H1 (cell line): Measurements from ENCODE around the gene CAPS. TPM values are rescaled to one million over a fixed set of nuclear protein-coding genes. Genes with fewer than 3 reads are reported as not detected.

ENCODE experiments used
- CTCF ChIA-PET: fragments of 300-600 bp; sonication (Branson Sonifier 250); formaldehyde crosslinking; loops from one replicate; lab custom pipeline; 2021; ENCODE audit not compliant: partially characterized antibody; lab: Charles Lee
- POLR2A ChIA-PET: fragments of 300-600 bp; sonication (Branson Sonifier 250); formaldehyde crosslinking; loops from one replicate; lab custom pipeline; 2021; ENCODE audit warnings: inconsistent platforms; ENCODE audit not compliant: partially characterized antibody; lab: Charles Lee
- DNase-seq, 2 experiments: peaks; one replicate each; pipeline versions ENCODE4 v3.0.0 to v3.0.0-alpha.2; 2010 to 2022; ENCODE audit warnings: low spot score in 2 of 2, low read depth in 1 of 2, mixed read lengths in 1 of 2
- FAIRE-seq: peaks from 2 replicates; lab custom pipeline; 2011; peaks lifted over from hg19 to GRCh38; lab: Jason Lieb, UNC
- H2AFZ ChIP-seq: 2 replicates; pipeline ENCODE4 v1.8.1; 2012; ENCODE audit warnings: low read length, inconsistent platforms
- H2AK5ac ChIP-seq: 2 replicates; pipeline ENCODE4 v1.6.1; 2013; ENCODE audit warnings: low read depth, low read length
- H2BK120ac ChIP-seq: replicated peaks from 2 replicates; pipeline ENCODE3; 2013; ENCODE audit warnings: low read depth, low read length, inconsistent platforms
- H2BK12ac ChIP-seq: 2 replicates; pipeline ENCODE4 v1.6.1; 2013; ENCODE audit warnings: low read depth, low read length
- H2BK15ac ChIP-seq: 2 replicates; pipeline ENCODE4 v1.6.1; 2013; ENCODE audit warnings: low read length
- H2BK20ac ChIP-seq: 2 replicates; pipeline ENCODE4 v1.6.1; 2013; ENCODE audit warnings: low read length
- H2BK5ac ChIP-seq: 2 replicates; pipeline ENCODE4 v1.6.1; 2013; ENCODE audit warnings: low read depth, low read length
- H3K14ac ChIP-seq: 2 replicates; pipeline ENCODE4 v1.6.1; 2013; ENCODE audit warnings: inconsistent platforms; ENCODE audit not compliant: insufficient read length
- H3K18ac ChIP-seq: 2 replicates; pipeline ENCODE4 v1.6.1; 2013; ENCODE audit warnings: low read length; ENCODE audit errors: extremely low read depth
- H3K23ac ChIP-seq: 2 replicates; pipeline ENCODE4 v1.6.1; 2013; ENCODE audit warnings: inconsistent platforms; ENCODE audit not compliant: insufficient read length
- H3K23me2 ChIP-seq: 2 replicates; pipeline ENCODE4 v1.6.1; 2013; ENCODE audit warnings: low read depth, low read length
- H3K27ac ChIP-seq: 2 replicates; pipeline ENCODE4 v1.6.1; 2011; ENCODE audit warnings: low read depth, low read length, inconsistent platforms
- H3K27me3 ChIP-seq, 4 experiments: replicated peaks in 1 of 4; 1 replicate in 1 of 4; 2 replicates in 3 of 4; pipeline versions ENCODE4 v1.6.1 to v1.8.1; 2011 to 2013; ENCODE audit warnings: low read length in 3 of 4, mild to moderate bottlenecking in 3 of 4, inconsistent platforms in 2 of 4, mixed read lengths in 2 of 4, moderate library complexity in 1 of 4; ENCODE audit not compliant: control insufficient read depth in 3 of 4, insufficient read depth in 3 of 4; ENCODE audit errors: extremely low read depth in 1 of 4
- H3K36me3 ChIP-seq, 4 experiments: 2 replicates each; pipeline versions ENCODE4 v1.6.1 to v1.8.1; 2011 to 2013; ENCODE audit warnings: mild to moderate bottlenecking in 4 of 4, low read length in 3 of 4, moderate library complexity in 2 of 4, control low read depth in 1 of 4, inconsistent platforms in 1 of 4; ENCODE audit not compliant: insufficient read depth in 4 of 4, control insufficient read depth in 2 of 4
- H3K4ac ChIP-seq: replicated peaks from 2 replicates; pipeline ENCODE3; 2013; ENCODE audit warnings: low read length, low read depth, mixed read lengths, inconsistent platforms; ENCODE audit not compliant: insufficient read length
- H3K4me1 ChIP-seq, 4 experiments: replicated peaks in 1 of 4; 1 replicate in 1 of 4; 2 replicates in 3 of 4; pipeline versions ENCODE4 v1.6.1 to v1.8.1; 2011 to 2013; ENCODE audit warnings: low read length in 3 of 4, inconsistent platforms in 2 of 4, mixed read lengths in 1 of 4; ENCODE audit not compliant: insufficient read depth in 4 of 4, control insufficient read depth in 3 of 4
- H3K4me2 ChIP-seq, 2 experiments: 2 replicates each; pipeline versions ENCODE4 v1.6.1 to v1.8.1; 2011 to 2013; ENCODE audit warnings: low read depth in 2 of 2, low read length in 2 of 2, control low read depth in 1 of 2, inconsistent platforms in 1 of 2, mild to moderate bottlenecking in 1 of 2; ENCODE audit not compliant: insufficient read depth in 1 of 2
- H3K4me3 ChIP-seq, 4 experiments: fragments of 200-600, 300-600 bp in 1 of 4; sonication (generic), shearing (Covaris generic), sonication (Bioruptor Twin) in 1 of 4; 2 replicates each; pipeline versions ENCODE4 v1.5.1 to v1.8.1; 2011 to 2016; ENCODE audit warnings: low read length in 4 of 4, low read depth in 3 of 4, control low read depth in 2 of 4, inconsistent platforms in 2 of 4, mild to moderate bottlenecking in 2 of 4, mixed read lengths in 1 of 4, moderate library complexity in 1 of 4; ENCODE audit not compliant: insufficient read depth in 2 of 4; ENCODE audit errors: extremely low read depth in 1 of 4
- H3K56ac ChIP-seq: replicated peaks from 2 replicates; pipeline ENCODE3; 2013; ENCODE audit warnings: low read depth, mild to moderate bottlenecking, mixed read lengths, low read length, inconsistent platforms; ENCODE audit not compliant: insufficient read length
- H3K79me1 ChIP-seq: 2 replicates; pipeline ENCODE4 v1.6.1; 2013; ENCODE audit warnings: low read depth, low read length, control low read depth
- H3K79me2 ChIP-seq, 2 experiments: 2 replicates each; pipeline versions ENCODE4 v1.6.1 to v1.8.1; 2012 to 2013; ENCODE audit warnings: low read length in 2 of 2, mild to moderate bottlenecking in 2 of 2, inconsistent platforms in 1 of 2; ENCODE audit not compliant: insufficient read depth in 2 of 2, control insufficient read depth in 1 of 2
- H3K9ac ChIP-seq, 4 experiments: replicated peaks in 1 of 4; 1 replicate in 1 of 4; 2 replicates in 3 of 4; pipeline versions ENCODE4 v1.6.1 to v1.8.1; 2011 to 2013; ENCODE audit warnings: low read depth in 3 of 4, low read length in 3 of 4, control low read depth in 2 of 4, mild to moderate bottlenecking in 2 of 4, moderate library complexity in 2 of 4, inconsistent platforms in 1 of 4; ENCODE audit errors: extremely low read depth in 1 of 4
- H3K9me3 ChIP-seq, 2 experiments: 2 replicates each; pipeline versions ENCODE4 v1.6.1 to v1.8.1; 2012 to 2013; ENCODE audit warnings: mild to moderate bottlenecking in 2 of 2, moderate library complexity in 2 of 2, control low read depth in 1 of 2, inconsistent platforms in 1 of 2, low read depth in 1 of 2, low read length in 1 of 2, mixed read lengths in 1 of 2; ENCODE audit not compliant: insufficient read depth in 2 of 2
- H4K20me1 ChIP-seq, 2 experiments: replicated peaks in 1 of 2; 2 replicates each; pipeline versions ENCODE3 to v1.8.1; 2011 to 2013; ENCODE audit warnings: inconsistent platforms in 2 of 2, low read length in 2 of 2, mild to moderate bottlenecking in 1 of 2; ENCODE audit not compliant: insufficient read depth in 2 of 2, control insufficient read depth in 1 of 2
- H4K5ac ChIP-seq: 2 replicates; pipeline ENCODE4 v1.6.1; 2013; ENCODE audit warnings: low read length, low read depth, mixed read lengths, inconsistent platforms; ENCODE audit not compliant: insufficient read length
- H4K8ac ChIP-seq: 2 replicates; pipeline ENCODE4 v1.8.0; 2013; ENCODE audit warnings: mild to moderate bottlenecking, moderate library complexity, low read length, inconsistent platforms; ENCODE audit not compliant: insufficient read depth; ENCODE audit errors: extremely low read depth
- H4K91ac ChIP-seq: replicated peaks from 2 replicates; pipeline ENCODE3; 2013; ENCODE audit warnings: low read length, mixed read lengths, inconsistent platforms; ENCODE audit not compliant: insufficient read length
- CBX5 ChIP-seq: fragments of 300-800, 300-1000 bp; sonication (generic); IDR thresholded peaks from 2 replicates; pipeline ENCODE4 v1.7.1; 2016; ENCODE audit warnings: antibody characterized with exemption, low read length, low read depth
- E2F6 ChIP-seq: IDR thresholded peaks from 2 replicates; pipeline ENCODE4 v1.6.1; 2012; ENCODE audit warnings: inconsistent platforms
- EZH2 ChIP-seq: fragments of 200-600 bp; sonication (generic); IDR thresholded peaks from 2 replicates; pipeline ENCODE4 v1.7.1; 2012; ENCODE audit warnings: low read depth, mild to moderate bottlenecking, moderate library complexity, low read length, inconsistent platforms; ENCODE audit not compliant: severe bottlenecking
- HDAC2 ChIP-seq, 2 experiments: fragments of 300-600 bp in 1 of 2; sonication (generic) in 1 of 2; IDR thresholded peaks; 2 replicates each; pipeline ENCODE4 v1.6.1; 2011 to 2012; ENCODE audit warnings: low read depth in 2 of 2, low read length in 2 of 2, mild to moderate bottlenecking in 2 of 2, moderate library complexity in 2 of 2, borderline replicate concordance in 1 of 2, inconsistent platforms in 1 of 2
- KDM4A ChIP-seq: IDR thresholded peaks from one replicate; pipeline ENCODE4 v1.7.1; 2012; ENCODE audit warnings: low read depth, mild to moderate bottlenecking, moderate library complexity, low read length, inconsistent platforms; ENCODE audit not compliant: severe bottlenecking
- KDM5A ChIP-seq: fragments of 200-600 bp; IDR thresholded peaks from 2 replicates; pipeline ENCODE4 v1.7.1; 2012; ENCODE audit warnings: mild to moderate bottlenecking, low read length, inconsistent platforms, mixed read lengths
- MAX ChIP-seq: IDR thresholded peaks from 2 replicates; pipeline ENCODE4 v1.6.1; 2012; ENCODE audit warnings: inconsistent platforms
- RFX5 ChIP-seq: IDR thresholded peaks from 2 replicates; pipeline ENCODE4 v1.6.1; 2011; ENCODE audit warnings: low read depth, low read length, improper control_type of control experiment, borderline replicate concordance
- ZNF274 ChIP-seq: IDR thresholded peaks from 2 replicates; pipeline ENCODE4 v1.7.0; 2012; ENCODE audit warnings: low read length, borderline replicate concordance; ENCODE audit errors: extremely low read depth
- WGBS, 2 experiments: shearing (Covaris generic) in 1 of 2; methylation state at CpG; one replicate each; pipeline versions ENCODE4 v1.1.6 to v1.1.7; 2013 to 2015; ENCODE audit warnings: low lambda C conversion rate in 2 of 2, mixed read lengths in 2 of 2, inconsistent platforms in 1 of 2, low coverage in 1 of 2, missing lambda C conversion rate in 1 of 2; ENCODE audit not compliant: insufficient replicate concordance in 2 of 2, insufficient coverage in 1 of 2, insufficient read length in 1 of 2; ENCODE audit errors: extremely low coverage in 1 of 2, missing lambda C conversion rate in 1 of 2; 5-methylcytosine and 5-hydroxymethylcytosine counted together
- polyA plus RNA-seq, 7 experiments: library from polyadenylated mRNA; depleted of rRNA in 3 of 7; stranded (reverse) in 5 of 7; unstranded in 2 of 7; fragments of >200 nt in 5 of 7; fragments of 200-250 nt in 2 of 7; gene quantifications; 1 replicate in 5 of 7; 2 replicates in 1 of 7; 4 replicates in 1 of 7; pipeline versions ENCODE4 v1.2.1 to v1.2.3, GENCODE V29; 2011 to 2013; ENCODE audit warnings: missing spikeins in 2 of 7, mixed read lengths in 2 of 7
- total RNA-seq: library from RNA; stranded (reverse); fragmentation: NEBNext Ultra II Directional; extraction: Animal tissue kit (Norgen Biotek cat#: 25700); gene quantifications from 2 replicates; pipeline ENCODE4 v1.2.1, GENCODE V29; 2021

Gene CAPS
- total and polyA plus RNA-seq, 2 of the 8 experiments (the other 6 are each of a cell fraction or from before 2014, with no cell fraction given), result 2.1 to 2.4 TPM

- H4K5ac ChIP-seq, result no peak overlapping the region
- POLR2A ChIA-PET, result interaction anchor here (1.5 kb wide), 1 partner anchor 15 kb away, joined by 7 read pairs; no protein-coding TSS in a partner anchor
- FAIRE-seq (no peak), DNase-seq (no peak)
- no peak overlapping the region for H2BK120ac ChIP-seq
- H3K18ac ChIP-seq, result no peak overlapping the region
- H3K79me2 ChIP-seq, result no peaks in the 10 kb centered on the region
- H3K27ac ChIP-seq, result no peak overlapping the region
- no peak overlapping the region for H2AK5ac ChIP-seq
- H2BK12ac ChIP-seq, result no peak overlapping the region
- H3K9ac ChIP-seq, result no peak overlapping the region
- H4K20me1 ChIP-seq, result no peaks in the 10 kb centered on the region
- H3K27me3 ChIP-seq, result no peaks in the 10 kb centered on the region
- H2AFZ ChIP-seq, result no peak overlapping the region
- H3K79me1 ChIP-seq, result no peaks in the 10 kb centered on the region
- H3K56ac ChIP-seq, result no peak overlapping the region
- H2BK15ac ChIP-seq, result no peak overlapping the region
- no peak overlapping the region for H4K8ac ChIP-seq
- no peak overlapping the region for H2BK20ac ChIP-seq
- TF ChIP-seq KDM4A, result no peak
- TF ChIP-seq MAX, result no peak
- TF ChIP-seq ZNF274, result no peak
- no peak for TF ChIP-seq CBX5
- TF ChIP-seq HDAC2 (IDR thresholded peaks at IDR 0.05; ENCODE audit: borderline replicate concordance in 1 of 2, low read depth in 2 of 2, low read length in 2 of 2), result no peak
- TF ChIP-seq EZH2, result no peak
- TF ChIP-seq KDM5A, result no peak
- TF ChIP-seq RFX5, result no peak
- TF ChIP-seq E2F6, result no peak
- no peak overlapping the region for H3K23ac ChIP-seq
- no peaks in the 10 kb centered on the region for H3K23me2 ChIP-seq
- no peak overlapping the region for H3K4me2 ChIP-seq
- 83% methylated on average over 8 of the region's 8 CpGs; no CpG with 5 or more reads in 1 of the 2 experiments for WGBS, 2 experiments
- H3K4me1 ChIP-seq, result peaks cover 0 to 17% (median 6%) of the 10 kb centered on the region in 4 experiments; a peak in 6 of 7 replicates
- H3K9me3 ChIP-seq, result no peaks in the 10 kb centered on the region
- H3K4ac ChIP-seq, result no peak overlapping the region
- H3K36me3 ChIP-seq, result no peaks in the 10 kb centered on the region
- no peak overlapping the region for H4K91ac ChIP-seq
- H2BK5ac ChIP-seq, result no peak overlapping the region
- H3K14ac ChIP-seq, result no peak overlapping the region
- no peak overlapping the region for H3K4me3 ChIP-seq
- CTCF ChIA-PET, result interaction anchor here (1.7 to 2.0 kb wide), 2 partner anchors 14 to 73 kb away, joined by 4 to 6 read pairs; no protein-coding TSS in a partner anchor
Observed at GRCh38 chr19:5877427-5877826, 36.6 kb upstream of the CAPS start.
